ENCODE results near the gene DPH3. TPM values are rescaled to one million over a fixed set of nuclear protein-coding genes. Genes with fewer than 3 reads are reported as not detected.
A peak's percentile ranks its signal among the peaks of the same experiment; 100 is the strongest.

DPH3 gene
- total and polyA plus RNA-seq, 2 experiments from 2014 or later, result 15.3 to 84.3 TPM

DNA sequence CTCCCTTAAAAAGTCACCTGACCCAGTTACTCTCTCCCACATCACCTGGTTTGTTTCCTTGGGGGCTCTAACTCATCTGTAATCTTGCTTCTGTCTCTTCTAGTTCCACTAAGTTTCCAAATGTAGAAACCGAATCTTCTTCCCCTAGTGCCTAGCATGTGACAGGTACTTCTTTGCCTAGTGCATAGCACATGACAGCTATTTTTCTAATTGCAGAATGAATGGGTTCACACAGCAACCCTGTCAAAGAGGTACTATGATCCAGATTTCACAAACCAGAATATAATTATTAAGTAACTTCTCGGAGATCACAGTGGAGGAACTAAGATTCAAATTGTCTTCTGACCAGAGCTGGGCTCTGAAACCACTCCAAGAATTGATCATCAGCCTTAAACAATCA is 7.4 kb downstream of the DPH3 start:
- Histone ChIP-seq H3K27ac (ENCODE audit: low read depth) (no peak overlapping the region), H3K36me3 (ENCODE audit: insufficient read depth) (peaks cover 9% of the 10 kb centered on the region), H3K4me2 (no peak overlapping the region), H3K27me3 (ENCODE audit: insufficient read depth) (no peaks in the 10 kb centered on the region), H3K9me2 (ENCODE audit: insufficient read depth) (no peaks in the 10 kb centered on the region), H3K4me1 (ENCODE audit: insufficient read depth) (no peaks in the 10 kb centered on the region), H3F3A (replicated peaks; ENCODE audit: low read depth) (no peaks in the 10 kb centered on the region), H3K4me3 (no peak overlapping the region), H4K20me1 (replicated peaks; ENCODE audit: insufficient read depth) (peaks cover 5% of the 10 kb centered on the region; the same call in 1 of the 2 replicates), H2AFZ (no peak overlapping the region), H3K79me2 (replicated peaks; ENCODE audit: insufficient read depth) (peaks cover 8% of the 10 kb centered on the region)
- no peaks in the 10 kb centered on the region for H3K4me1 Mint-ChIP-seq
- H3K36me3 Mint-ChIP-seq (ENCODE audit: low read depth), result peaks cover 6% of the 10 kb centered on the region; the same call in 2 of the 3 replicates
- no peak for DNase-seq (ENCODE audit: low spot score)
- peaks cover 2% of the 10 kb centered on the region for H3K27me3 Mint-ChIP-seq (ENCODE audit: insufficient read depth, low read depth, poor library complexity)
- H3K9me3 Mint-ChIP-seq, result no peaks in the 10 kb centered on the region
- no peak overlapping the region for H3K27ac Mint-ChIP-seq
- no peak for ATAC-seq
- H3K4me3 Mint-ChIP-seq, result no peak overlapping the region
- TF ChIP-seq CREB1 (CRISPR knock-in tag; IDR thresholded peaks at IDR 0.05; ENCODE audit: low read depth) (no peak), NANOG (IDR thresholded peaks at IDR 0.05; ENCODE audit: borderline replicate concordance) (no peak), STAT1 (IDR thresholded peaks at IDR 0.05; ENCODE audit: unreplicated experiment) (no peak), EZH2 (IDR thresholded peaks at IDR 0.05; ENCODE audit: low read depth, unreplicated experiment) (no peak)
- TF ChIP-seq, protein P1, sequence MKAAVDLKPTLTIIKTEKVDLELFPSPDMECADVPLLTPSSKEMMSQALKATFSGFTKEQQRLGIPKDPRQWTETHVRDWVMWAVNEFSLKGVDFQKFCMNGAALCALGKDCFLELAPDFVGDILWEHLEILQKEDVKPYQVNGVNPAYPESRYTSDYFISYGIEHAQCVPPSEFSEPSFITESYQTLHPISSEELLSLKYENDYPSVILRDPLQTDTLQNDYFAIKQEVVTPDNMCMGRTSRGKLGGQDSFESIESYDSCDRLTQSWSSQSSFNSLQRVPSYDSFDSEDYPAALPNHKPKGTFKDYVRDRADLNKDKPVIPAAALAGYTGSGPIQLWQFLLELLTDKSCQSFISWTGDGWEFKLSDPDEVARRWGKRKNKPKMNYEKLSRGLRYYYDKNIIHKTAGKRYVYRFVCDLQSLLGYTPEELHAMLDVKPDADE (IDR thresholded peaks at IDR 0.05), result no peak

- no peaks in the 10 kb centered on the region for H3K4me1 Mint-ChIP-seq
- H2AFZ ChIP-seq, result no peak overlapping the region
- peak; percentile 31; the same call in 1 of the 3 replicates for ATAC-seq
- peaks cover 2% of the 10 kb centered on the region for H3K27me3 Mint-ChIP-seq (ENCODE audit: insufficient read depth, low read depth, poor library complexity)
- no peaks in the 10 kb centered on the region for H3K9me3 Mint-ChIP-seq
- DNase-seq (ENCODE audit: low spot score), result no peak
- H3K27ac ChIP-seq (ENCODE audit: low read depth), result no peak overlapping the region
- peaks cover 9% of the 10 kb centered on the region for H3K36me3 ChIP-seq (ENCODE audit: insufficient read depth)
- no peaks in the 10 kb centered on the region for H3F3A ChIP-seq (replicated peaks; ENCODE audit: low read depth)
- H3K79me2 ChIP-seq (replicated peaks; ENCODE audit: insufficient read depth), result no peaks in the 10 kb centered on the region
- H3K27me3 ChIP-seq (ENCODE audit: insufficient read depth), result no peaks in the 10 kb centered on the region
- no peak overlapping the region for H3K4me3 ChIP-seq
- H3K4me1 ChIP-seq (ENCODE audit: insufficient read depth), result no peaks in the 10 kb centered on the region
- H4K20me1 ChIP-seq (replicated peaks; ENCODE audit: insufficient read depth), result no peaks in the 10 kb centered on the region; the same call in 1 of the 2 replicates
- no peak overlapping the region for H3K27ac Mint-ChIP-seq
- H3K4me3 Mint-ChIP-seq, result no peak overlapping the region
- no peaks in the 10 kb centered on the region for H3K9me2 ChIP-seq (ENCODE audit: insufficient read depth)
- no peak overlapping the region for H3K4me2 ChIP-seq
- H3K36me3 Mint-ChIP-seq (ENCODE audit: low read depth), result peaks cover 6% of the 10 kb centered on the region; the same call in 2 of the 3 replicates
- no peak for TF ChIP-seq NANOG (IDR thresholded peaks at IDR 0.05; ENCODE audit: borderline replicate concordance)
- TF ChIP-seq ZNF114 (CRISPR knock-in tag; IDR thresholded peaks at IDR 0.05), result no peak
- no peak for TF ChIP-seq POLR2AphosphoS5 (IDR thresholded peaks at IDR 0.05; ENCODE audit: low read depth)
- TF ChIP-seq ZNF331 (CRISPR knock-in tag; IDR thresholded peaks at IDR 0.05; ENCODE audit: low read depth), result no peak
- TF ChIP-seq, protein P2, sequence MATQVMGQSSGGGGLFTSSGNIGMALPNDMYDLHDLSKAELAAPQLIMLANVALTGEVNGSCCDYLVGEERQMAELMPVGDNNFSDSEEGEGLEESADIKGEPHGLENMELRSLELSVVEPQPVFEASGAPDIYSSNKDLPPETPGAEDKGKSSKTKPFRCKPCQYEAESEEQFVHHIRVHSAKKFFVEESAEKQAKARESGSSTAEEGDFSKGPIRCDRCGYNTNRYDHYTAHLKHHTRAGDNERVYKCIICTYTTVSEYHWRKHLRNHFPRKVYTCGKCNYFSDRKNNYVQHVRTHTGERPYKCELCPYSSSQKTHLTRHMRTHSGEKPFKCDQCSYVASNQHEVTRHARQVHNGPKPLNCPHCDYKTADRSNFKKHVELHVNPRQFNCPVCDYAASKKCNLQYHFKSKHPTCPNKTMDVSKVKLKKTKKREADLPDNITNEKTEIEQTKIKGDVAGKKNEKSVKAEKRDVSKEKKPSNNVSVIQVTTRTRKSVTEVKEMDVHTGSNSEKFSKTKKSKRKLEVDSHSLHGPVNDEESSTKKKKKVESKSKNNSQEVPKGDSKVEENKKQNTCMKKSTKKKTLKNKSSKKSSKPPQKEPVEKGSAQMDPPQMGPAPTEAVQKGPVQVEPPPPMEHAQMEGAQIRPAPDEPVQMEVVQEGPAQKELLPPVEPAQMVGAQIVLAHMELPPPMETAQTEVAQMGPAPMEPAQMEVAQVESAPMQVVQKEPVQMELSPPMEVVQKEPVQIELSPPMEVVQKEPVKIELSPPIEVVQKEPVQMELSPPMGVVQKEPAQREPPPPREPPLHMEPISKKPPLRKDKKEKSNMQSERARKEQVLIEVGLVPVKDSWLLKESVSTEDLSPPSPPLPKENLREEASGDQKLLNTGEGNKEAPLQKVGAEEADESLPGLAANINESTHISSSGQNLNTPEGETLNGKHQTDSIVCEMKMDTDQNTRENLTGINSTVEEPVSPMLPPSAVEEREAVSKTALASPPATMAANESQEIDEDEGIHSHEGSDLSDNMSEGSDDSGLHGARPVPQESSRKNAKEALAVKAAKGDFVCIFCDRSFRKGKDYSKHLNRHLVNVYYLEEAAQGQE (IDR thresholded peaks at IDR 0.05; ENCODE audit: unreplicated experiment), result no peak
- no peak for TF ChIP-seq EZH2phosphoT487 (IDR thresholded peaks at IDR 0.05; ENCODE audit: unreplicated experiment)
- TF ChIP-seq ZNF462 (CRISPR knock-in tag; IDR thresholded peaks at IDR 0.05), result no peak
Measured at GRCh38 chr3:16255726-16256125, 9.0 kb downstream of the DPH3 start.
